Activated CD8-positive, alpha-beta memory T cell treated with anti-CD3 and anti-CD28 coated beads, Interleukin-2, amount 50 U/mL, for 1 hour (primary cell): ENCODE measurements around the gene MAP2K3.
"Not testable (repeated sequence)": the region's sequence is repeated elsewhere in the genome, so short reads cannot be mapped to it uniquely, and the experiment has no call there.

ENCODE experiments used
- DNase-seq: peaks from one replicate; pipeline ENCODE4 v3.0.0-alpha.2; 2020; ENCODE audit errors: extremely low read depth

Gene MAP2K3

GRCh38 chr17:21350495-21350894 lies 66.0 kb downstream of the MAP2K3 start:
- DNase-seq = not testable (repeated sequence)

- no peak for DNase-seq
Measured at GRCh38 chr17:21351366-21352065, 67.0 kb downstream of the MAP2K3 start.

DNA sequence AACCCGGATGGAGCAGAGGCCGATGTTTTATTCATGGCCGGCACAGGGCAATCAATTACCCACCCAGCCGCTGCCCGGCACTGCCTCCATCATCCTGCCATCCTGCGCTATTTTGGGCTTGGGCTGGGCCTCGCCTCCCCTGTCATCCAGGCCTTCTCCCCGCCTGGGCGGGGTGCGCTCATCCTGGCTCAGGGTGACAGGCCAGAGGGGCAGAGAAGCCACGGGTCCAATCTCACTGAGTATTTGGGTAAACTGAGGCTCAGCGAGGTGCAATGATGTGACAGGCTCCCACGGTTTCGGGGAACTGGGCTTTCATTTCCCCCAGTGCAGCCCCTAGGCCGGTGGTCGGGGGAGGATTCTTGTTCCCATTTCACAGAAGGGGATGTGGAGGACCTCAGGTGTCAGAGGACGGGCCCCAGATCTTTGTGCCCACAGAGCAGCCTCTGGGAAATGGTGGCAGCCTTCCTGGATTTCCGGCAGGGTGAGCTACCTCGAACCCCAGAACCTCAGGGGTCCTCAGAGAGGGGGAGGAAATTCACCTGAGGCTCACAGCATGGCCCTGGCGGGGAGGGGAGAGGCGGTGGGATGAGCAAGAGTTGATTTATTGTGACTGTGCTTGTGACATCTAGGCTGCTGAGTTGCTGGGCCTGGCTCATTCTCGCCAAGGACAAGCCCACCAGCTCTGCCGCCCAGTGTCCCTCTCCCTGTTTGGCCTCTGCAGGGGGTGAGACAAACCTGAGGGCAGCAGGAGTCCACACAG lies 67.9 kb downstream of the MAP2K3 start:
- DNase-seq = no peak

- no peak for DNase-seq
Measured at GRCh38 chr17:21352981-21353265, 68.4 kb downstream of the MAP2K3 start.

DNA sequence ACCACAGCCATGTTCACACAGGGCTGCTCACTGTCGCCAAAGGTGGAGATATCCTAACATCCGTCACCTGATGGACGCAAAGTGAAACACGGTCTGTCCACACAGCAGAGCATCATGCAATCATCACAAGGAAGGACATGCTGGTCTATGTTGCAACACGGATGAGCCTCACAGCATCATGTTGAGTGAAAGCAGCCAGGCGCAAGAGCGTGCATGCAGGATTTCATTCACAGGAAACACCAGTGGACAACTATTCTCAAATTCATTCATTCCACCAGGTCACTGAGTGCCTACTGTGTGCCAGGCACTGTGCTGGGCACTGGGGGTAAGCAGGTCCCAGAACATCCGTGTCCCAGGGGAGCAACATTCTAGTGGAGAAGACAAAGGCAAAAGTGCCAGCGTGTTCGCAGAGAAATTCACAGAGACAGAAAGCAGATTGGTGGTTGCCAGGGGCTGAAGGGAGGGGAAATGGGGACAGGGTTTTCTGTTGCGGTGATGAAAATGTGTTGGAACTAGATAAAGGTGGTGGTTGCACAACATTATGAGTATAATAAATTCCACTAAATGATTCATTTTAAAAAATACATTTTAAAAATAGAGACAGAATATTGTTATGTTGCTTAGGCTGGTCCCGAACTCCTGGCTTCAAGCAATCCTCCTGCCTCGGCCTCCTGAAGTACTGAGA lies 69.0 kb downstream of the MAP2K3 start:
- no peak for DNase-seq

DNA sequence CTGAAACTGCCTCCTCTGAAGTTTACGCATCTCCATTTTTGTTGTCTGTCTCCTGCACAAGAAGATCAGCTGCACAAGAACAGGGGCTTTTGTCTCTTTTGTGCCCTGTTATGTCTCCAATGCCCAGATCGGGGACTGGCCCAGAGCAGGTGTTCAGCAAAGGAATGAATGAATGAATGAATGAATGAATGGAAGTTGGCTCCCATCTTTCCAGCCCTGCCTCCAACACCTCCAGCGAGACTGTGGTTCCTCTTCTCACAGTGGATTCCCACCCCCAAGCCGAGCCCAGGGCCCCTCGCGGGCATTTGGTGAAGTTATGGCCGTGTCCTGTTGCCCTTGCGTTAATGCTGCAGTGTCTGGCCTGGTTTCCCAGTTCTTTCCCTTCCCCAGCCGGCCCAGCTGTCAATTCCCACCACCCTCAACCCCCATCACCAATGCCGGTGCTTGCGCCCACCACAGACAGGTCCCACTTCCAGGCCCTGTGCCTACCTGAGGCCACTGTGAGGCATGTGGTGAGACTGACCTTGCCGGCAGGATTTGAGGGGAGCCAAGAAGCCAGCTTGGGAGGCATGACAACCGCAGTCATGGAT lies 70.4 kb downstream of the MAP2K3 start:
- no peak for DNase-seq

GRCh38 chr17:21355586-21355985 lies 71.1 kb downstream of the MAP2K3 start:
- DNase-seq = no peak

DNA sequence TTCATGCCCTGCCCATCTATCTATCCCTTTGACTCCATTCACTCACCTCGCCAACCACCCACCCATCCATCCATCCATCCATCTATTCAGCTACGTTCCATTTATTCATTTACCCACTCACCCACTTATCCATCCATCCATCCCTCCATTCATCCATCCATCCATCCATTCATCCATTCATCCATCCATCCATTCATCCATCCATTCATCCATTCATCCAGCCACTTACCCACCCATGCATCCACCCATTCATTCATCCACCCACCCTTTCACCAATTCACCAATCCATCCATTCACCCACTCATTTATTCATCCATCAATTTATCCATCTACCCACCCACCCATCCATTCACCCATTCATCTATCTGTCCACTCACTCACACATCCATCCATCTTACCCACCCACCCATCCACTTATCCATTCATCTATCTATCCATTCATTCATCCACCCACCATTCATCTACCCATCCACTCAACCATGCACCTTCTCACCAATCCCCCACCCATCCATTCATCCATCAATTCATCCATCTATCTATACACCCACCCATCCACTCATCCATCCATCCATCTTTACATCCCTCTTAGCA lies 72.1 kb downstream of the MAP2K3 start:
- DNase-seq = no peak

- no peak for DNase-seq
Measured at GRCh38 chr17:21357281-21357680, 72.8 kb downstream of the MAP2K3 start.

DNA sequence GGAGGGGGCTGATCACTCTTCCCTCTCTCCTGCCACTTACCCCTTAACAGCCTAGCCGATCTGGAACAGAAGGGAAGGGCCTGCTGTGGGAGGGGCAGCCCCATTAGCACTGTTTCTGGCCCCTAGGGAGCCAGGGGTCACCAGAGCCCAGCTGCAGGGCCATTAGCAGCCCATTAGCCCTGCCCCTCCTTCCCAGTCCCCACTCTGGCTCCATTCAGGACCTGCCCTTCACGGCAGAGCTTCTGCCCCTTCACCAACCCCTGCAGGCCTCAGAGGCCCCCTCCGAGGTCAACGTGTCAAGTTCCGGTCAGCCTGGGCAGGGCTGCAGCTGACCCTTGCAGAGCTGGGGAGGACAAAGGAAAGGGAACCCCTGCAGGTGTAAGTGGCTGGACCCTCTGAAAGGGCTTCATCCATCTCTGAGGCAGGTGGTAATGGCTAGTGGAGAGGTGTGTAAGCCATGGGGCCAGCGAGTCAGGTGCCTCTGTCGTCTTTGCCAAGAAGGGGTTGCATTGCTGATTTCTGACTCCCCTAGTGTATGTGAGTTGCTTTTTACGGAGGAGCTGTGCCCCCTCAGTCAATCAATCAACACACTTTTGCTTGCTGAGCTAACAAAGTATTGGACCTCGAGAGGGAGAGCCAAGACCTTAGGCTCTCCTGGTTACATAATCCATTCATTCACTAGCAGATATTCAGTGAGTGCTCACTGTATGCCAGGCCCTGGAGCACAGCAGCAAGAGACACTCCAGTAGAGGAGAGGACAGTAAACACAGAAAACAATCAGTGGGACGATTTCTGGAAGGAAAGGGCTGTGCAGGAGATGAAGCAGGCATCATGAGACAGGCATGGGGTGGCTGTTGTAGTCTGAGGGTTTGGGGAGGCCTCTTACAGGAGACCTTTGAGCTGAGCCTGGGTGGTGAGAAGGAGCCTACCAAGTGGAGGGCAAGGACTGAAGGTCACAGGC lies 73.5 kb downstream of the MAP2K3 start:
- DNase-seq = no peak

DNA sequence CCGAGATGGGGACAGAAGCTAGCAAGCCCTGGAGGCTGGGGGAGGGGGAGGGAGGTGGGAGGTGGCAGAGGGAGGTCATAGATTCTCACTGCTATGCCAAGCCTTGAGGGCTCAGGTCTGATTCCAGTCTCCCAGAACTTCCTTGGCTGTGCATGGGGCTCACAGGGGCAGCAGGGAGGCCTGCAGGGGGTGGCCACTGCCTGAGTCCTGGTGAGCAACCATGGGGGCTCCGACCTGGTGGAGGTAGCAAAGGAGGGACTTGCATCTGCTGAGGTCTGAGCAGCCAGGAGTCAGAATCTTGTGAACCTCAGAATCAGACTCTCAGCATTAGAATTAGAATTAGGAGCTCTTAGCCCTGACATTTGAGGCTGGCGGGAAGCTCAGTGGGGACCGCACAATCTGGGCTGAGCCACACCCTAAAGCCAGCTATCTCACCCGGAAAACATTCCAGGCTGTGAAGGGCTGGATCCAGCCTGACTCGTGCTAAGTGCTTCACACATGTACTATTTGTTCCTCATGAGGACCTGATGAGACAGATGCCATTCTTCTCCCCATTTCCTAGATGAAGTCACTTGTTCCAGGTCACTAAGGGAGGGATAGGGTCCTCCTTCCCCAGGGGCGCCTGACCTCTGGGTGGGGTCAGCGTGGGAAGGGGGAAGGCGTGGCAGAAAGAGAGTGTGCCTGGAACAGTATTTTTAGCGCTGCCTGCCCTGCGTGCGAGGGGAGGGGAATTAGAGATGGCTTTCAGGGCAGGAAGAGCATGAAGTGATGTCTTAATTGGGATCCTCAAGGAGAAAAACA lies 74.4 kb downstream of the MAP2K3 start:
- DNase-seq = no peak

GRCh38 chr17:21359483-21359840 lies 75.0 kb downstream of the MAP2K3 start:
- no peak for DNase-seq

GRCh38 chr17:21360048-21360447 lies 75.5 kb downstream of the MAP2K3 start:
- DNase-seq = no peak

- DNase-seq = no peak
Measured at GRCh38 chr17:21361020-21361809, 76.7 kb downstream of the MAP2K3 start.

DNA sequence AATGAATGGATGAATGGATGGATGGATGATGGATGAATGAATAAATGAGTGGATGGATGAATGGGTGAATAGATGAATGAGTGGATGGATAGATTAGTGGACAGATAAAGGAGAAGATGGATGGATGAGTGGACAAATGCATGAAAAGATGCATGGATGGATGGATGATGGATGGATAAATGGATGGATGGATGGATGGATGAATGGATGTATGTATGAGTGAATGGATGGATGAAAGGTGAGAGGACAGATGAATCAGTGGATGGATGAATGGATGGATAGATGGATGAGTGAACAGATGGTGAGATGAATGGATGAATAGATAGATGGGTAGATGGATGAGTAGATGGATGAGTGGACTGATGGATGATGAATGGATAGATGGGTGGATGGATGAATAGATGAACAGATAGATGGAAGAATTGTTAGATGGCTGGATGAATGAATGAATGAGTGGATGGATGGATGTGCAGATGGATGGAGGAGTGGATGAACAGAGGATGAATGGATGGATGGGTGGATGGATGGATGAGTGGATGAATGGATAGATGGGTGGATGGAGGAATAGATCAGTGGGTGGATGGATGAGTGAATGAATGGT lies 77.9 kb downstream of the MAP2K3 start:
- DNase-seq = no peak

DNA sequence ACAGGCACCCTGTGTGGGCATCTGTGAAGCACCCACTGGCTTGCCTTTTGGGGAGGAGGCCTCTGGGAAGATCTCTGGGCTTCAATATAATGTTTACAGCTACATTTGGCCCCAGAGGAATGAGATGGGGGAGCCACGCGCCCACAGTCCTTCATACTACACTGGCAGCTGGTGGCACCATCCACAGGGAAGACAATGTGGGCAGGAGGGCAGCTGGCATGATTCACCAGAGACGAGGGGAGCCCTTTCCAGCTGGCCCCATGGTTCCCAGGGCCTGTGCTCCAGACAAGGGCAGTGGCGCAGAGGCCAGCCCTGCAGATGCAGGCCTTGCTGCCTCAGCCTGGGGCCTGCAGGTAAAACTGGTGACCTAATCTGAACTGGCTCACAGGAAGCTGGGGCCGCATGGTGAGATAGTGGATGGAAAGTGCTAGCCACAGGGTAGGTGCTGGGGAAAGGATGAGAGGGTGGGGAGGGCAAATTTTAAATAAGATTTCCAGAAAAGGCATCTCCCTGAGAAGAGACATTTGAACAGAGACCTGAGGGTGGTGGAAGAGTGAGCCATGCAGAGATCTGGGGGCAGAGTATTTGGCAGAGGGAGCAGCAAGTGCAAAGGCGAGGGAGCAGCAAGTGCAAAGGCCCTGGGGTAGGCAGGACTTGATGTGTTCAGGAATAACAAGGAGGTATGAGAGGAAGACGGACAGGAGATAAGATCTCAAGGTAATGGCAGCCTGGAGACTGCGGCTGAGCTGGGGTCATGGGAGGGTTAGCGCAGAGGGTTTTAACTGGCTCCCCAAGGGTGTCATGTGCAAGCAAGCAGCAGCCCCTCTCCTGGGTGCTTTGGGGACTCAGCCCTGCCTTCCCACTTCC lies 79.5 kb downstream of the MAP2K3 start:
- DNase-seq = no peak
